Liver (tissue), 9 donors: Measurements from ENCODE around the gene TET3. TPM values are rescaled to one million over a fixed set of nuclear protein-coding genes. Genes with fewer than 3 reads are reported as not detected.

Experiments
- DNase-seq: peaks from one replicate; pipeline ENCODE4 v3.0.0-alpha.2; 2017; ENCODE audit warnings: low spot score
- H3K27ac ChIP-seq, 2 donors: one replicate each; pipeline ENCODE4 v1.7.0; 2013; ENCODE audit warnings: inconsistent platforms in 2 of 2, low read length in 2 of 2, control low read depth in 1 of 2, low read depth in 1 of 2, mild to moderate bottlenecking in 1 of 2
- H3K27me3 ChIP-seq, 4 donors: one replicate each; pipeline versions ENCODE4 v1.6.1 to v1.7.0; 2013; ENCODE audit warnings: low read length in 3 of 4, inconsistent platforms in 1 of 4, mild to moderate bottlenecking in 1 of 4, moderate library complexity in 1 of 4; ENCODE audit not compliant: control insufficient read depth in 4 of 4, insufficient read depth in 4 of 4
- H3K36me3 ChIP-seq, 4 donors: one replicate each; pipeline versions ENCODE4 v1.6.1 to v1.7.0; 2013; ENCODE audit warnings: low read length in 3 of 4, mild to moderate bottlenecking in 3 of 4, low read depth in 1 of 4, moderate library complexity in 1 of 4; ENCODE audit not compliant: control insufficient read depth in 4 of 4, insufficient read depth in 3 of 4
- H3K4me1 ChIP-seq, 4 donors: one replicate each; pipeline versions ENCODE4 v1.6.1 to v1.7.0; 2013; ENCODE audit warnings: low read length in 3 of 4, mild to moderate bottlenecking in 3 of 4, moderate library complexity in 1 of 4; ENCODE audit not compliant: control insufficient read depth in 4 of 4, insufficient read depth in 4 of 4
- H3K4me3 ChIP-seq, 3 donors: one replicate each; pipeline versions ENCODE4 v1.6.1 to v1.7.0; 2013; ENCODE audit warnings: low read length in 3 of 3, control low read depth in 1 of 3, low read depth in 1 of 3, mild to moderate bottlenecking in 1 of 3
- H3K9ac ChIP-seq, 2 donors: one replicate each; pipeline ENCODE4 v1.7.0; 2013; ENCODE audit warnings: low read length in 2 of 2, mild to moderate bottlenecking in 2 of 2, moderate library complexity in 2 of 2, control low read depth in 1 of 2, low read depth in 1 of 2
- H3K9me3 ChIP-seq, 4 donors: one replicate each; pipeline versions ENCODE4 v1.6.1 to v1.7.0; 2013; ENCODE audit warnings: low read length in 3 of 4; ENCODE audit not compliant: control insufficient read depth in 4 of 4
- ATF3 ChIP-seq: IDR thresholded peaks from 2 replicates; pipeline ENCODE4 v1.6.1; 2016; ENCODE audit warnings: antibody characterized with exemption
- CTCF ChIP-seq: fragments of 150-350 bp; IDR thresholded peaks from 2 replicates; pipeline ENCODE4 v1.5.1; 2017; ENCODE audit warnings: improper control_type of control experiment, low read depth, low read length; ENCODE audit not compliant: missing input control
- EGR1 ChIP-seq, 2 donors: IDR thresholded peaks; 2 replicates each; pipeline ENCODE4 v1.6.1; 2016 to 2018; ENCODE audit warnings: antibody characterized with exemption in 2 of 2, low read depth in 2 of 2
- FOXA1 ChIP-seq: IDR thresholded peaks from 2 replicates; pipeline ENCODE4 v1.6.1; 2016; ENCODE audit warnings: antibody characterized with exemption
- FOXA2 ChIP-seq: IDR thresholded peaks from 2 replicates; pipeline ENCODE4 v1.6.1; 2016; ENCODE audit warnings: antibody characterized with exemption
- GABPA ChIP-seq, 2 donors: IDR thresholded peaks in 1 of 2; conservative IDR thresholded peaks in 1 of 2; 2 replicates each; pipeline ENCODE4 v1.6.1; 2016; ENCODE audit warnings: antibody characterized with exemption in 2 of 2, mild to moderate bottlenecking in 1 of 2, moderate library complexity in 1 of 2
- HNF4A ChIP-seq, 2 donors: conservative IDR thresholded peaks; 2 replicates each; pipeline ENCODE4 v1.6.1; 2016; ENCODE audit warnings: antibody characterized with exemption in 2 of 2, mild to moderate bottlenecking in 2 of 2
- HNF4G ChIP-seq: IDR thresholded peaks from 2 replicates; pipeline ENCODE4 v1.6.1; 2016; ENCODE audit warnings: antibody characterized with exemption
- JUND ChIP-seq, 2 donors: IDR thresholded peaks; 2 replicates each; pipeline ENCODE4 v1.6.1; 2016; ENCODE audit warnings: antibody characterized with exemption in 2 of 2
- MAX ChIP-seq: IDR thresholded peaks from 2 replicates; pipeline ENCODE4 v1.6.1; 2016; ENCODE audit warnings: antibody characterized with exemption
- NR2F2 ChIP-seq: IDR thresholded peaks from 2 replicates; pipeline ENCODE4 v1.6.1; 2016; ENCODE audit warnings: antibody characterized with exemption
- RAD21 ChIP-seq, 2 donors: IDR thresholded peaks; 2 replicates each; pipeline ENCODE4 v1.6.1; 2016; ENCODE audit warnings: antibody characterized with exemption in 2 of 2, mild to moderate bottlenecking in 2 of 2
- REST ChIP-seq: IDR thresholded peaks from 2 replicates; pipeline ENCODE4 v1.6.1; 2016; ENCODE audit warnings: antibody characterized with exemption, mild to moderate bottlenecking
- RXRA ChIP-seq, 2 donors: IDR thresholded peaks; 2 replicates each; pipeline ENCODE4 v1.6.1; 2017 to 2018; ENCODE audit warnings: antibody characterized with exemption in 2 of 2, mild to moderate bottlenecking in 1 of 2
- SP1 ChIP-seq: IDR thresholded peaks from 2 replicates; pipeline ENCODE4 v1.6.1; 2018; ENCODE audit warnings: antibody characterized with exemption, mild to moderate bottlenecking
- TAF1 ChIP-seq: conservative IDR thresholded peaks from 2 replicates; pipeline ENCODE4 v1.6.1; 2016; ENCODE audit warnings: antibody characterized with exemption, mild to moderate bottlenecking
- YY1 ChIP-seq: IDR thresholded peaks from 2 replicates; pipeline ENCODE4 v1.6.1; 2016; ENCODE audit warnings: antibody characterized with exemption, mild to moderate bottlenecking
- ZBTB33 ChIP-seq: IDR thresholded peaks from 2 replicates; pipeline ENCODE4 v1.6.1; 2016; ENCODE audit warnings: antibody characterized with exemption
- WGBS: extraction: QIAGEN DNeasy Blood & Tissue Kit; methylation state at CpG from one replicate; pipeline ENCODE4 v1.1.7; 2013; 5-methylcytosine and 5-hydroxymethylcytosine counted together
- polyA plus RNA-seq, 2 donors: library from polyadenylated mRNA; stranded (reverse) in 1 of 2; unstranded in 1 of 2; fragments of 200-250 nt in 1 of 2; fragments of >200 nt in 1 of 2; fragmentation: Nextera tagmentation in 1 of 2; extraction: Ambion mirVana in 1 of 2; gene quantifications; one replicate each; pipeline versions ENCODE4 v1.2.1 to v1.2.3, GENCODE V29; 2013 to 2015
- total RNA-seq, 2 donors: library from RNA; depleted of rRNA; stranded (reverse); fragments of >200 nt; gene quantifications; one replicate each; pipeline ENCODE4 v1.2.3, GENCODE V29; 2014
- donor health status: healthy.
- donor health status: healthy.
- donor health status: healthy.
- donor health status: healthy.
- donor health status: healthy.

TET3 gene
- total and polyA plus RNA-seq, 4 donors, result 0.89 to 16.2 (median 3.2) TPM

DNA sequence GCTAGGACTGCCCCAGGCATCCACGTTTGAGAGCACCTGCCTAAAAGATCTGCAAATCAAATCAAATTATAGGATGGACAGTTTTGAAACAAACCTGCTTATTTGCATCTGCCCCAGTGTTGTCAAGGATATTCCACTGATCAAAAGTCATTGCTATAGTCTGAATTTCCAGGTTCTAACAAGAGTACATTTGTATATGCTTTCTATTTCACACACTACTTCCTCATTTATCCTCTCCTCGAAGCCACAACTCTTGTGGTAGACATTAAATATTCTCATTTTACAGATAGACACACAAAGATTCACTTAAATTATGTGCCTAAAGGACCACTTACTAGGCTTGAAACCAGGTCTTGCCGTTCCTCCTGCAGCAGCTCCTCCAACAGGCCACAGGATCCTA lies 11.9 kb upstream of the TET3 start:
- WGBS, result 76% methylated on average over 3 of the region's 3 CpGs

GRCh38 chr2:73975731-73976130 lies 9.0 kb upstream of the TET3 start:
- Histone ChIP-seq H3K9me3 (no peaks in the 10 kb centered on the region), H3K36me3 (no peaks in the 10 kb centered on the region), H3K9ac (no peak overlapping the region), H3K27ac (no peak overlapping the region), H3K4me3 (no peak overlapping the region), H3K27me3 (peaks cover 0 to 3% (median 0%) of the 10 kb centered on the region in 4 donors), H3K4me1 (peaks cover 0 to 9% (median 3%) of the 10 kb centered on the region in 4 donors)
- 92% methylated on average over 3 of the region's 3 CpGs for WGBS
- TF ChIP-seq CTCF, result no peak
- no peak for TF ChIP-seq YY1
- TF ChIP-seq RAD21 (IDR thresholded peaks at IDR 0.05), result no peak
- no peak for TF ChIP-seq HNF4A (conservative IDR thresholded peaks at IDR 0.05)
- TF ChIP-seq FOXA1, result no peak
- no peak for TF ChIP-seq RXRA (IDR thresholded peaks at IDR 0.05)
- TF ChIP-seq SP1, result no peak
- TF ChIP-seq EGR1 (IDR thresholded peaks at IDR 0.05; ENCODE audit: low read depth in 2 of 2), result no peak
- no peak for TF ChIP-seq GABPA (IDR thresholded peaks at IDR 0.05 in 1 of 2, conservative IDR thresholded peaks at IDR 0.05 in 1 of 2)
- no peak for TF ChIP-seq TAF1
- TF ChIP-seq HNF4G, result no peak
- TF ChIP-seq FOXA2, result no peak
- TF ChIP-seq JUND (IDR thresholded peaks at IDR 0.05), result no peak
- no peak for TF ChIP-seq NR2F2
- no peak for TF ChIP-seq MAX
- no peak for TF ChIP-seq ATF3
- TF ChIP-seq REST, result no peak
- no peak for TF ChIP-seq ZBTB33
- no peak for DNase-seq

More for the DNA sequence above, 11.9 kb upstream of the TET3 start:
- peaks cover 0 to 11% (median 1%) of the 10 kb centered on the region in 4 donors for H3K4me1 ChIP-seq
- H3K9ac ChIP-seq, result no peak overlapping the region
- no peaks in the 10 kb centered on the region for H3K36me3 ChIP-seq
- TF ChIP-seq HNF4G, result no peak
- TF ChIP-seq TAF1, result no peak
- no peaks in the 10 kb centered on the region for H3K27me3 ChIP-seq
- DNase-seq, result no peak
- no peaks in the 10 kb centered on the region for H3K9me3 ChIP-seq
- H3K4me3 ChIP-seq, result no peak overlapping the region
- H3K27ac ChIP-seq, result no peak overlapping the region
